Liver (tissue), 9 donors: ENCODE measurements around the gene KSR1. TPM values are rescaled to one million over a fixed set of nuclear protein-coding genes. Genes with fewer than 3 reads are reported as not detected.

Experiments
- DNase-seq: peaks from one replicate; pipeline ENCODE4 v3.0.0-alpha.2; 2017; ENCODE audit warnings: low spot score
- H3K27ac ChIP-seq, 2 donors: one replicate each; pipeline ENCODE4 v1.7.0; 2013; ENCODE audit warnings: inconsistent platforms in 2 of 2, low read length in 2 of 2, control low read depth in 1 of 2, low read depth in 1 of 2, mild to moderate bottlenecking in 1 of 2
- H3K27me3 ChIP-seq, 4 donors: one replicate each; pipeline versions ENCODE4 v1.6.1 to v1.7.0; 2013; ENCODE audit warnings: low read length in 3 of 4, inconsistent platforms in 1 of 4, mild to moderate bottlenecking in 1 of 4, moderate library complexity in 1 of 4; ENCODE audit not compliant: control insufficient read depth in 4 of 4, insufficient read depth in 4 of 4
- H3K36me3 ChIP-seq, 4 donors: one replicate each; pipeline versions ENCODE4 v1.6.1 to v1.7.0; 2013; ENCODE audit warnings: low read length in 3 of 4, mild to moderate bottlenecking in 3 of 4, low read depth in 1 of 4, moderate library complexity in 1 of 4; ENCODE audit not compliant: control insufficient read depth in 4 of 4, insufficient read depth in 3 of 4
- H3K4me1 ChIP-seq, 4 donors: one replicate each; pipeline versions ENCODE4 v1.6.1 to v1.7.0; 2013; ENCODE audit warnings: low read length in 3 of 4, mild to moderate bottlenecking in 3 of 4, moderate library complexity in 1 of 4; ENCODE audit not compliant: control insufficient read depth in 4 of 4, insufficient read depth in 4 of 4
- H3K4me3 ChIP-seq, 3 donors: one replicate each; pipeline versions ENCODE4 v1.6.1 to v1.7.0; 2013; ENCODE audit warnings: low read length in 3 of 3, control low read depth in 1 of 3, low read depth in 1 of 3, mild to moderate bottlenecking in 1 of 3
- H3K9ac ChIP-seq, 2 donors: one replicate each; pipeline ENCODE4 v1.7.0; 2013; ENCODE audit warnings: low read length in 2 of 2, mild to moderate bottlenecking in 2 of 2, moderate library complexity in 2 of 2, control low read depth in 1 of 2, low read depth in 1 of 2
- H3K9me3 ChIP-seq, 4 donors: one replicate each; pipeline versions ENCODE4 v1.6.1 to v1.7.0; 2013; ENCODE audit warnings: low read length in 3 of 4; ENCODE audit not compliant: control insufficient read depth in 4 of 4
- ATF3 ChIP-seq: IDR thresholded peaks from 2 replicates; pipeline ENCODE4 v1.6.1; 2016; ENCODE audit warnings: antibody characterized with exemption
- CTCF ChIP-seq: fragments of 150-350 bp; IDR thresholded peaks from 2 replicates; pipeline ENCODE4 v1.5.1; 2017; ENCODE audit warnings: improper control_type of control experiment, low read depth, low read length; ENCODE audit not compliant: missing input control
- EGR1 ChIP-seq, 2 donors: IDR thresholded peaks; 2 replicates each; pipeline ENCODE4 v1.6.1; 2016 to 2018; ENCODE audit warnings: antibody characterized with exemption in 2 of 2, low read depth in 2 of 2
- FOXA1 ChIP-seq: IDR thresholded peaks from 2 replicates; pipeline ENCODE4 v1.6.1; 2016; ENCODE audit warnings: antibody characterized with exemption
- FOXA2 ChIP-seq: IDR thresholded peaks from 2 replicates; pipeline ENCODE4 v1.6.1; 2016; ENCODE audit warnings: antibody characterized with exemption
- GABPA ChIP-seq, 2 donors: IDR thresholded peaks in 1 of 2; conservative IDR thresholded peaks in 1 of 2; 2 replicates each; pipeline ENCODE4 v1.6.1; 2016; ENCODE audit warnings: antibody characterized with exemption in 2 of 2, mild to moderate bottlenecking in 1 of 2, moderate library complexity in 1 of 2
- HNF4A ChIP-seq, 2 donors: conservative IDR thresholded peaks; 2 replicates each; pipeline ENCODE4 v1.6.1; 2016; ENCODE audit warnings: antibody characterized with exemption in 2 of 2, mild to moderate bottlenecking in 2 of 2
- HNF4G ChIP-seq: IDR thresholded peaks from 2 replicates; pipeline ENCODE4 v1.6.1; 2016; ENCODE audit warnings: antibody characterized with exemption
- NR2F2 ChIP-seq: IDR thresholded peaks from 2 replicates; pipeline ENCODE4 v1.6.1; 2016; ENCODE audit warnings: antibody characterized with exemption
- REST ChIP-seq: IDR thresholded peaks from 2 replicates; pipeline ENCODE4 v1.6.1; 2016; ENCODE audit warnings: antibody characterized with exemption, mild to moderate bottlenecking
- RXRA ChIP-seq, 2 donors: IDR thresholded peaks; 2 replicates each; pipeline ENCODE4 v1.6.1; 2017 to 2018; ENCODE audit warnings: antibody characterized with exemption in 2 of 2, mild to moderate bottlenecking in 1 of 2
- SP1 ChIP-seq: IDR thresholded peaks from 2 replicates; pipeline ENCODE4 v1.6.1; 2018; ENCODE audit warnings: antibody characterized with exemption, mild to moderate bottlenecking
- TAF1 ChIP-seq: conservative IDR thresholded peaks from 2 replicates; pipeline ENCODE4 v1.6.1; 2016; ENCODE audit warnings: antibody characterized with exemption, mild to moderate bottlenecking
- YY1 ChIP-seq: IDR thresholded peaks from 2 replicates; pipeline ENCODE4 v1.6.1; 2016; ENCODE audit warnings: antibody characterized with exemption, mild to moderate bottlenecking
- WGBS: extraction: QIAGEN DNeasy Blood & Tissue Kit; methylation state at CpG from one replicate; pipeline ENCODE4 v1.1.7; 2013; 5-methylcytosine and 5-hydroxymethylcytosine counted together
- polyA plus RNA-seq, 2 donors: library from polyadenylated mRNA; stranded (reverse) in 1 of 2; unstranded in 1 of 2; fragments of 200-250 nt in 1 of 2; fragments of >200 nt in 1 of 2; fragmentation: Nextera tagmentation in 1 of 2; extraction: Ambion mirVana in 1 of 2; gene quantifications; one replicate each; pipeline versions ENCODE4 v1.2.1 to v1.2.3, GENCODE V29; 2013 to 2015
- total RNA-seq, 2 donors: library from RNA; depleted of rRNA; stranded (reverse); fragments of >200 nt; gene quantifications; one replicate each; pipeline ENCODE4 v1.2.3, GENCODE V29; 2014
- donor health status: healthy.
- donor health status: healthy.
- donor health status: healthy.
- donor health status: healthy.
- donor health status: healthy.

The KSR1 gene
- total and polyA plus RNA-seq, 4 donors: 1.2 to 9.0 (median 4.1) TPM

- no peak for DNase-seq
- Histone ChIP-seq H3K9me3 (no peaks in the 10 kb centered on the region), H3K27ac (no peak overlapping the region), H3K36me3 (no peaks in the 10 kb centered on the region), H3K4me3 (no peak overlapping the region), H3K4me1 (peaks cover 0 to 3% (median 0%) of the 10 kb centered on the region in 4 donors), H3K9ac (no peak overlapping the region), H3K27me3 (no peaks in the 10 kb centered on the region)
- TF ChIP-seq SP1 (no peak), CTCF (no peak), YY1 (no peak), REST (no peak), RXRA (IDR thresholded peaks at IDR 0.05) (no peak), NR2F2 (no peak), GABPA (IDR thresholded peaks at IDR 0.05 in 1 of 2, conservative IDR thresholded peaks at IDR 0.05 in 1 of 2) (no peak), EGR1 (IDR thresholded peaks at IDR 0.05; ENCODE audit: low read depth in 2 of 2) (no peak), FOXA2 (no peak), ATF3 (no peak), TAF1 (no peak)
- WGBS: 87% methylated on average over 7 of the region's 7 CpGs
Observed at GRCh38 chr17:27469256-27469655, 13.0 kb downstream of the KSR1 start.

GRCh38 chr17:27471321-27472269, 15.3 kb downstream of the KSR1 start:
- 90% methylated on average over 14 of the region's 14 CpGs for WGBS
- Histone ChIP-seq H3K36me3 (no peaks in the 10 kb centered on the region), H3K27me3 (no peaks in the 10 kb centered on the region), H3K4me1 (peaks cover 0 to 3% (median 0%) of the 10 kb centered on the region in 4 donors), H3K4me3 (no peak overlapping the region), H3K9me3 (no peaks in the 10 kb centered on the region), H3K9ac (no peak overlapping the region), H3K27ac (no peak overlapping the region)
- no peak for TF ChIP-seq REST
- TF ChIP-seq HNF4A (conservative IDR thresholded peaks at IDR 0.05): no peak
- no peak for TF ChIP-seq SP1
- TF ChIP-seq RXRA (IDR thresholded peaks at IDR 0.05): no peak
- TF ChIP-seq EGR1 (IDR thresholded peaks at IDR 0.05; ENCODE audit: low read depth in 2 of 2): no peak
- no peak for TF ChIP-seq HNF4G
- no peak for TF ChIP-seq ATF3
- no peak for TF ChIP-seq FOXA1
- TF ChIP-seq FOXA2: no peak
- no peak for TF ChIP-seq NR2F2
- no peak for DNase-seq
